ENCODE data around the gene TBC1D14. TPM values are rescaled to one million over a fixed set of nuclear protein-coding genes. Genes with fewer than 3 reads are reported as not detected.

Gene TBC1D14
- total RNA-seq, 4 donors from 2014 or later: 54.7 to 101 (median 73.3) TPM

- WGBS, 2 donors: 75 to 80% methylated on average over 8 of the region's 8 CpGs
- intact Hi-C loops (cut with DNase I; ENCODE audit: low total_unique reads): no loop called here
- H3K4me3 ChIP-seq (ENCODE audit: low read depth, poor library complexity, severe bottlenecking): no peak overlapping the region
- TF ChIP-seq POLR2A (IDR thresholded peaks at IDR 0.05) (no peak), CTCF (IDR thresholded peaks at IDR 0.05) (no peak)
- no peak for DNase-seq (ENCODE audit: low spot score in 2 of 2)
Measured at GRCh38 chr4:7003879-7004240, 94.2 kb downstream of the TBC1D14 start.

GRCh38 chr4:7004331-7004730, 94.7 kb downstream of the TBC1D14 start:
- no peak for DNase-seq (ENCODE audit: low spot score in 2 of 2)
- no peak for TF ChIP-seq CTCF (IDR thresholded peaks at IDR 0.05)
- TF ChIP-seq POLR2A (IDR thresholded peaks at IDR 0.05): no peak
- WGBS, 2 donors: 81 to 83% methylated on average over 4 of the region's 4 CpGs
- intact Hi-C loops (cut with DNase I; ENCODE audit: low total_unique reads): no loop called here
- H3K4me3 ChIP-seq (ENCODE audit: low read depth, poor library complexity, severe bottlenecking): no peak overlapping the region

GRCh38 chr4:7005571-7005970, 95.9 kb downstream of the TBC1D14 start:
- 65 to 71% methylated on average over 4 of the region's 4 CpGs for WGBS, 2 donors
- DNase-seq (ENCODE audit: low spot score in 2 of 2): no peak
- no peak overlapping the region for H3K4me3 ChIP-seq (ENCODE audit: low read depth, poor library complexity, severe bottlenecking)
- TF ChIP-seq POLR2A (IDR thresholded peaks at IDR 0.05): no peak
- no peak for TF ChIP-seq CTCF (IDR thresholded peaks at IDR 0.05)
- intact Hi-C loops (cut with DNase I; ENCODE audit: low total_unique reads): no loop called here

GRCh38 chr4:7006411-7006810, 96.8 kb downstream of the TBC1D14 start:
- H3K4me3 ChIP-seq (ENCODE audit: low read depth, poor library complexity, severe bottlenecking): no peak overlapping the region
- DNase-seq (ENCODE audit: low spot score in 2 of 2): no peak
- 52 to 57% methylated on average over 3 of the region's 3 CpGs for WGBS, 2 donors
- intact Hi-C loops (cut with DNase I; ENCODE audit: low total_unique reads): no loop called here
- TF ChIP-seq POLR2A (IDR thresholded peaks at IDR 0.05) (no peak), CTCF (IDR thresholded peaks at IDR 0.05) (no peak)

GRCh38 chr4:7007142-7007907, 97.7 kb downstream of the TBC1D14 start:
- TF ChIP-seq CTCF (IDR thresholded peaks at IDR 0.05) (no peak), POLR2A (IDR thresholded peaks at IDR 0.05) (no peak)
- 91 to 92% methylated on average over 12 of the region's 12 CpGs for WGBS, 2 donors
- intact Hi-C loops (cut with DNase I; ENCODE audit: low total_unique reads): no loop called here
- DNase-seq (ENCODE audit: low spot score in 2 of 2): no peak
- no peak overlapping the region for H3K4me3 ChIP-seq (ENCODE audit: low read depth, poor library complexity, severe bottlenecking)

- intact Hi-C loops (cut with DNase I; ENCODE audit: low total_unique reads): no loop called here
- 77 to 79% methylated on average over 2 of the region's 2 CpGs for WGBS, 2 donors
Measured at GRCh38 chr4:7007944-7008343, 98.3 kb downstream of the TBC1D14 start.

More at GRCh38 chr4:7007944-7008343, 98.3 kb downstream of the TBC1D14 start:
- H3K4me3 ChIP-seq (ENCODE audit: low read depth, poor library complexity, severe bottlenecking): no peak overlapping the region
- TF ChIP-seq POLR2A (IDR thresholded peaks at IDR 0.05): no peak
- TF ChIP-seq CTCF (IDR thresholded peaks at IDR 0.05): no peak
- no peak for DNase-seq (ENCODE audit: low spot score in 2 of 2)

Measured in lower leg skin (tissue), 4 donors.